Testis (tissue), 2 donors: ENCODE results near the gene TM6SF1.

Experiments
- POLR2A ChIP-seq: fragments of 450-650 bp; IDR thresholded peaks from one replicate; pipeline ENCODE4 v1.6.1; 2017; ENCODE audit warnings: antibody characterized with exemption, mild to moderate bottlenecking, moderate library complexity
- TF ChIP-seq, protein P1 (sequence below), 3 experiments: fragments of 450-650 bp in 2 of 3; fragments of 200-600 bp in 1 of 3; sonication (generic) in 1 of 3; IDR thresholded peaks; one replicate each; pipeline ENCODE4 v1.5.1; 2016 to 2019; ENCODE audit warnings: antibody characterized with exemption in 3 of 3, mild to moderate bottlenecking in 2 of 3, moderate library complexity in 1 of 3

DNA sequence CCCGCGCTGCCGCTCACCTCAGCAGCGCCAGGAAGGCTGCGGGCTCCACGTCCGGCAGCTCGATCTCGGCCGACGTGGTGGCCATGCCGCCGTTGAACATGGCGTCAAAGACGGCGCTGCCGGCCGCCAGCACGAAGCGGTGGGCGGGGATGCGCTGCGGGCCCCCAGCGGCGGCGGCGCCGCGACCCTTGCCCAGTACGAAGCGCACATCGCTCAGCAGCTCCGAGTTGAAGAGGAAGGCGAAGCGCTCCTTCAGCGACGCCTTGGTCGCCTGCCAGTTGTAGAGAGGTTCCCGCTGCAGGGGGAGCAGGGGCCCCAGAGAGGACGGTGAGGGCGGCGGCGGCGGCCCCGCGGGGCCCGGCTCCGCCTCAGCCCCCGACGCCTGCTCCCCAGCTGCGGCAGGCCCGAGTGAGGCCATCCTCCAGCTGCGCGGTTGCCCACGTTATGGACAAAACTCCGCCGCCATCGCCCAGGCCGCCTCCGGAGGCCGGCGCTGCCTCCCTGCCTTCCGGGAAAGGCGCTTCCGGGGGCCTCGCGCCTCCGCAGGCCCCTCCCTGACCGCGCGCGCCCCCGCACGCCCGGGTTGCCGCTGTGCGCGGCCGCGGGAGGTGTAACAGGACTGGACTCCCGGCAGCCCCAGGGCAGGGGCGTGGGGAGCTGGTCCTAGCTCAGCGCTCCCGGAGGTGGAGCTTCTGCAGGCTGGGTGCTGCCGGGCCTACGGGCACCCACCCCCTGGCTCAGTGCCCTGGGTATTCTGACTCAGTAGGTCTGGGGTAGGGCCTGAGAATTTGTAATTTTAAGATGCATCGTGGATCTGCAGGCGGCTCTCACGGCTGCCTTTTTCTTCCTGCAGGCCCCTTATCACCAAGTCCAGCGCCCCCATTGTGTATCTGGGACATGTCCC lies 40.5 kb upstream of the TM6SF1 start, which contains the start of gene BTBD1:
- peak; percentile 62 for TF ChIP-seq POLR2A
- TF ChIP-seq, protein P1, sequence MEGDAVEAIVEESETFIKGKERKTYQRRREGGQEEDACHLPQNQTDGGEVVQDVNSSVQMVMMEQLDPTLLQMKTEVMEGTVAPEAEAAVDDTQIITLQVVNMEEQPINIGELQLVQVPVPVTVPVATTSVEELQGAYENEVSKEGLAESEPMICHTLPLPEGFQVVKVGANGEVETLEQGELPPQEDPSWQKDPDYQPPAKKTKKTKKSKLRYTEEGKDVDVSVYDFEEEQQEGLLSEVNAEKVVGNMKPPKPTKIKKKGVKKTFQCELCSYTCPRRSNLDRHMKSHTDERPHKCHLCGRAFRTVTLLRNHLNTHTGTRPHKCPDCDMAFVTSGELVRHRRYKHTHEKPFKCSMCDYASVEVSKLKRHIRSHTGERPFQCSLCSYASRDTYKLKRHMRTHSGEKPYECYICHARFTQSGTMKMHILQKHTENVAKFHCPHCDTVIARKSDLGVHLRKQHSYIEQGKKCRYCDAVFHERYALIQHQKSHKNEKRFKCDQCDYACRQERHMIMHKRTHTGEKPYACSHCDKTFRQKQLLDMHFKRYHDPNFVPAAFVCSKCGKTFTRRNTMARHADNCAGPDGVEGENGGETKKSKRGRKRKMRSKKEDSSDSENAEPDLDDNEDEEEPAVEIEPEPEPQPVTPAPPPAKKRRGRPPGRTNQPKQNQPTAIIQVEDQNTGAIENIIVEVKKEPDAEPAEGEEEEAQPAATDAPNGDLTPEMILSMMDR (IDR thresholded peaks at IDR 0.05) = no peak
